KMS-11 (cell line): ENCODE results near the gene PRKCH.

Source experiments
- H2AFZ ChIP-seq: fragments of 200-600 bp; sonication (generic); 2 replicates; pipeline ENCODE4 v1.6.1; 2016; ENCODE audit warnings: antibody characterized with exemption, mixed run types, low read depth
- H3K27ac ChIP-seq: fragments of 200-600 bp; sonication (generic); 2 replicates; pipeline ENCODE4 v1.6.1; 2016; ENCODE audit warnings: mild to moderate bottlenecking, mixed run types
- H3K27me3 ChIP-seq: fragments of 200-600 bp; sonication (generic); 2 replicates; pipeline ENCODE4 v1.6.1; 2017; ENCODE audit warnings: mild to moderate bottlenecking, low read depth, mixed run types, moderate library complexity; ENCODE audit not compliant: insufficient read depth
- H3K36me3 ChIP-seq: fragments of 200-600 bp; sonication (generic); 2 replicates; pipeline ENCODE4 v1.6.1; 2017; ENCODE audit warnings: mild to moderate bottlenecking, mixed run types; ENCODE audit not compliant: insufficient read depth
- H3K4me1 ChIP-seq: fragments of 200-600 bp; sonication (generic); 2 replicates; pipeline ENCODE4 v1.6.1; 2016; ENCODE audit warnings: mild to moderate bottlenecking, low read depth, mixed run types; ENCODE audit not compliant: poor library complexity, severe bottlenecking
- H3K4me2 ChIP-seq: fragments of 200-600 bp; sonication (generic); 2 replicates; pipeline ENCODE4 v1.7.0; 2016; ENCODE audit warnings: mild to moderate bottlenecking, mixed run types
- H3K4me3 ChIP-seq: fragments of 200-600 bp; sonication (generic); IDR thresholded peaks from 2 replicates; pipeline ENCODE4 v1.6.1; 2017; ENCODE audit warnings: low read depth, low read length, mixed read lengths; ENCODE audit not compliant: insufficient read depth
- H3K79me2 ChIP-seq: fragments of 200-600 bp; sonication (generic); 2 replicates; pipeline ENCODE4 v1.6.1; 2016; ENCODE audit warnings: low read depth, mixed run types; ENCODE audit not compliant: insufficient read depth
- H3K9ac ChIP-seq: fragments of 200-600 bp; sonication (generic); 2 replicates; pipeline ENCODE4 v1.6.1; 2016; ENCODE audit warnings: mild to moderate bottlenecking, mixed run types
- H4K20me1 ChIP-seq: fragments of 200-600 bp; sonication (generic); 2 replicates; pipeline ENCODE4 v1.6.1; 2016; ENCODE audit warnings: mild to moderate bottlenecking, mixed run types; ENCODE audit not compliant: insufficient read depth
- CTCF ChIP-seq: fragments of 200-600 bp; sonication (generic); conservative IDR thresholded peaks from 2 replicates; pipeline ENCODE4 v1.6.1; 2017; ENCODE audit warnings: low read depth, mild to moderate bottlenecking, antibody characterized with exemption, low read length, moderate library complexity, mixed read lengths

Gene PRKCH

GRCh38 chr14:61332658-61333029 lies 11.3 kb downstream of the PRKCH start:
- no peak for TF ChIP-seq CTCF
- Histone ChIP-seq H3K4me1 (no peaks in the 10 kb centered on the region), H4K20me1 (no peaks in the 10 kb centered on the region), H3K27ac (no peak overlapping the region), H3K9ac (no peak overlapping the region), H3K36me3 (no peaks in the 10 kb centered on the region), H3K4me3 (no peak overlapping the region), H3K4me2 (no peak overlapping the region), H3K27me3 (no peaks in the 10 kb centered on the region), H3K79me2 (no peaks in the 10 kb centered on the region), H2AFZ (no peak overlapping the region)

GRCh38 chr14:61333087-61333486 lies 11.7 kb downstream of the PRKCH start:
- Histone ChIP-seq H3K4me1 (no peaks in the 10 kb centered on the region), H3K9ac (no peak overlapping the region), H2AFZ (no peak overlapping the region), H3K27ac (no peak overlapping the region), H3K36me3 (no peaks in the 10 kb centered on the region), H3K79me2 (no peaks in the 10 kb centered on the region), H3K4me3 (no peak overlapping the region), H3K27me3 (no peaks in the 10 kb centered on the region), H3K4me2 (no peak overlapping the region), H4K20me1 (no peaks in the 10 kb centered on the region)
- TF ChIP-seq CTCF, result no peak

- no peak overlapping the region for H3K4me2 ChIP-seq
- H3K79me2 ChIP-seq, result no peaks in the 10 kb centered on the region
- H4K20me1 ChIP-seq, result no peaks in the 10 kb centered on the region
- no peak overlapping the region for H3K27ac ChIP-seq
- no peaks in the 10 kb centered on the region for H3K4me1 ChIP-seq
- H3K36me3 ChIP-seq, result no peaks in the 10 kb centered on the region
- TF ChIP-seq CTCF, result no peak
- H3K4me3 ChIP-seq, result no peak overlapping the region
- H2AFZ ChIP-seq, result no peak overlapping the region
- H3K9ac ChIP-seq, result no peak overlapping the region
- no peaks in the 10 kb centered on the region for H3K27me3 ChIP-seq
Measured at GRCh38 chr14:61334197-61334701, 12.9 kb downstream of the PRKCH start.

GRCh38 chr14:61335049-61335448 lies 13.7 kb downstream of the PRKCH start:
- Histone ChIP-seq H3K27ac (no peak overlapping the region), H3K9ac (no peak overlapping the region), H4K20me1 (no peaks in the 10 kb centered on the region), H3K27me3 (no peaks in the 10 kb centered on the region), H3K4me2 (no peak overlapping the region), H3K36me3 (no peaks in the 10 kb centered on the region), H3K4me3 (no peak overlapping the region), H3K4me1 (no peaks in the 10 kb centered on the region), H2AFZ (no peak overlapping the region), H3K79me2 (no peaks in the 10 kb centered on the region)
- TF ChIP-seq CTCF, result no peak
